Neuronal stem cell (in vitro differentiated cells): ENCODE data around the gene DNAJC6.

Source experiments
- DNase-seq: peaks from one replicate; pipeline ENCODE4 v3.0.0-alpha.2; 2013; ENCODE audit warnings: low spot score
- H2AFZ ChIP-seq: one replicate; pipeline ENCODE4 v1.6.1; 2013; ENCODE audit warnings: mild to moderate bottlenecking, low read length, inconsistent platforms
- H2AK5ac ChIP-seq: 2 replicates; pipeline ENCODE4 v1.6.1; 2013; ENCODE audit warnings: low read depth, mild to moderate bottlenecking, inconsistent platforms, low read length, moderate library complexity, mixed read lengths
- H2BK120ac ChIP-seq: 2 replicates; pipeline ENCODE4 v1.6.1; 2013; ENCODE audit warnings: low read depth, mild to moderate bottlenecking, inconsistent platforms, low read length, moderate library complexity, mixed read lengths
- H2BK12ac ChIP-seq: one replicate; pipeline ENCODE4 v1.6.1; 2013; ENCODE audit warnings: low read length, inconsistent platforms
- H2BK15ac ChIP-seq: 2 replicates; pipeline ENCODE4 v1.6.1; 2013; ENCODE audit warnings: mild to moderate bottlenecking, low read length, inconsistent platforms, mixed read lengths
- H2BK5ac ChIP-seq: one replicate; pipeline ENCODE4 v1.6.1; 2013; ENCODE audit warnings: inconsistent platforms, mild to moderate bottlenecking, low read length, moderate library complexity
- H3K14ac ChIP-seq: one replicate; pipeline ENCODE4 v1.6.1; 2013; ENCODE audit warnings: low read length, inconsistent platforms
- H3K18ac ChIP-seq: 2 replicates; pipeline ENCODE4 v1.6.1; 2013; ENCODE audit warnings: low read length, inconsistent platforms
- H3K23ac ChIP-seq: 2 replicates; pipeline ENCODE4 v1.6.1; 2013; ENCODE audit warnings: low read depth, mild to moderate bottlenecking, mixed read lengths, low read length, inconsistent platforms; ENCODE audit not compliant: poor library complexity
- H3K27ac ChIP-seq: replicated peaks from 3 replicates; pipeline ENCODE4 v1.5.1; 2013; ENCODE audit warnings: low read length, inconsistent platforms
- H3K27me3 ChIP-seq, 3 experiments: 2 replicates each; pipeline ENCODE4 v1.6.1; 2013; ENCODE audit warnings: low read length in 3 of 3, mild to moderate bottlenecking in 2 of 3, inconsistent platforms in 1 of 3, low read depth in 1 of 3, mixed read lengths in 1 of 3, moderate library complexity in 1 of 3; ENCODE audit not compliant: control insufficient read depth in 3 of 3, insufficient read depth in 3 of 3
- H3K36me3 ChIP-seq, 2 donors: replicated peaks in 1 of 2; 2 replicates each; pipeline ENCODE4 v1.6.1; 2013; ENCODE audit warnings: low read length in 2 of 2; ENCODE audit not compliant: control insufficient read depth in 2 of 2, insufficient read depth in 2 of 2
- H3K4ac ChIP-seq: 2 replicates; pipeline ENCODE4 v1.6.1; 2013; ENCODE audit warnings: inconsistent platforms, mild to moderate bottlenecking, low read length, moderate library complexity
- H3K4me1 ChIP-seq, 2 donors: 1 replicate in 1 of 2; 2 replicates in 1 of 2; pipeline ENCODE4 v1.6.1; 2013; ENCODE audit warnings: low read length in 2 of 2, low read depth in 1 of 2; ENCODE audit not compliant: control insufficient read depth in 2 of 2, insufficient read depth in 1 of 2
- H3K4me2 ChIP-seq: one replicate; pipeline ENCODE4 v1.6.1; 2013; ENCODE audit warnings: mild to moderate bottlenecking, low read length, inconsistent platforms; ENCODE audit not compliant: insufficient read depth, poor library complexity, severe bottlenecking
- H3K4me3 ChIP-seq, 2 donors: 2 replicates each; pipeline ENCODE4 v1.5.1; 2013; ENCODE audit warnings: low read length in 2 of 2, mild to moderate bottlenecking in 2 of 2, inconsistent platforms in 1 of 2, moderate library complexity in 1 of 2
- H3K79me1 ChIP-seq: one replicate; pipeline ENCODE4 v1.6.1; 2013; ENCODE audit warnings: low read depth, mild to moderate bottlenecking, inconsistent platforms, low read length, moderate library complexity
- H3K9ac ChIP-seq: one replicate; pipeline ENCODE4 v1.6.1; 2013; ENCODE audit warnings: mild to moderate bottlenecking, low read depth, low read length, inconsistent platforms; ENCODE audit not compliant: poor library complexity
- H3K9me3 ChIP-seq, 2 donors: replicated peaks in 1 of 2; 2 replicates each; pipeline versions ENCODE3 to v1.6.1; 2013; ENCODE audit warnings: low read length in 2 of 2, mild to moderate bottlenecking in 2 of 2, inconsistent platforms in 1 of 2, low read depth in 1 of 2, mixed read lengths in 1 of 2, moderate library complexity in 1 of 2; ENCODE audit not compliant: control insufficient read depth in 2 of 2, insufficient read depth in 1 of 2
- H4K8ac ChIP-seq: one replicate; pipeline ENCODE4 v1.6.1; 2013; ENCODE audit warnings: low read depth, mild to moderate bottlenecking, inconsistent platforms, low read length, moderate library complexity
- H4K91ac ChIP-seq: one replicate; pipeline ENCODE4 v1.6.1; 2013; ENCODE audit warnings: low read length, low read depth, mild to moderate bottlenecking, inconsistent platforms; ENCODE audit not compliant: poor library complexity
- WGBS, 2 donors: extraction: QIAGEN DNeasy Blood & Tissue Kit; methylation state at CpG; one replicate each; pipeline ENCODE4 v1.1.7; 2013; ENCODE audit warnings: missing lambda C conversion rate in 2 of 2, mixed read lengths in 1 of 2; ENCODE audit not compliant: insufficient read length in 2 of 2, insufficient replicate concordance in 1 of 2; ENCODE audit errors: extremely low coverage in 2 of 2; 5-methylcytosine and 5-hydroxymethylcytosine counted together

The DNAJC6 gene

GRCh38 chr1:65319754-65320153 lies 10.4 kb downstream of the DNAJC6 start:
- H2BK12ac ChIP-seq = no peak overlapping the region
- H3K14ac ChIP-seq = no peak overlapping the region
- no peak overlapping the region for H3K18ac ChIP-seq
- no peak overlapping the region for H4K91ac ChIP-seq
- H3K27me3 ChIP-seq = no peaks in the 10 kb centered on the region
- DNase-seq = no peak
- no peak overlapping the region for H2AFZ ChIP-seq
- H3K79me1 ChIP-seq = no peaks in the 10 kb centered on the region
- H3K27ac ChIP-seq = no peak overlapping the region
- H3K9ac ChIP-seq = no peak overlapping the region
- H3K36me3 ChIP-seq = no peaks in the 10 kb centered on the region
- H3K9me3 ChIP-seq = peaks cover 0 to 2% of the 10 kb centered on the region in 2 donors
- no peak overlapping the region for H2BK15ac ChIP-seq
- H3K4me2 ChIP-seq = no peak overlapping the region
- H3K4ac ChIP-seq = no peak overlapping the region
- H2AK5ac ChIP-seq = no peak overlapping the region
- H2BK120ac ChIP-seq = no peak overlapping the region
- no peak overlapping the region for H4K8ac ChIP-seq
- H2BK5ac ChIP-seq = no peak overlapping the region
- no peak overlapping the region for H3K23ac ChIP-seq
- H3K4me3 ChIP-seq = no peak overlapping the region
- no peaks in the 10 kb centered on the region for H3K4me1 ChIP-seq
- WGBS, 2 donors = no CpG with 5 or more reads among the region's 1 CpG

- no peak overlapping the region for H3K14ac ChIP-seq
- H3K23ac ChIP-seq = no peak overlapping the region
- H3K9me3 ChIP-seq = peaks cover 0 to 2% of the 10 kb centered on the region in 2 donors
- no CpG with 5 or more reads among the region's 2 CpGs for WGBS, 2 donors
- DNase-seq = no peak
- H4K91ac ChIP-seq = no peak overlapping the region
- no peak overlapping the region for H2BK15ac ChIP-seq
- H3K79me1 ChIP-seq = no peaks in the 10 kb centered on the region
- H4K8ac ChIP-seq = no peak overlapping the region
- no peak overlapping the region for H3K4me3 ChIP-seq
- H2BK12ac ChIP-seq = no peak overlapping the region
- no peak overlapping the region for H2BK120ac ChIP-seq
- H3K4ac ChIP-seq = no peak overlapping the region
- H3K18ac ChIP-seq = no peak overlapping the region
- H3K27ac ChIP-seq = no peak overlapping the region
- H3K36me3 ChIP-seq = no peaks in the 10 kb centered on the region
- no peak overlapping the region for H2BK5ac ChIP-seq
- H3K9ac ChIP-seq = no peak overlapping the region
- H2AFZ ChIP-seq = no peak overlapping the region
- H3K27me3 ChIP-seq = no peaks in the 10 kb centered on the region
- H2AK5ac ChIP-seq = no peak overlapping the region
- no peak overlapping the region for H3K4me2 ChIP-seq
- H3K4me1 ChIP-seq = no peaks in the 10 kb centered on the region
Measured at GRCh38 chr1:65321879-65322278, 12.5 kb downstream of the DNAJC6 start.

DNA sequence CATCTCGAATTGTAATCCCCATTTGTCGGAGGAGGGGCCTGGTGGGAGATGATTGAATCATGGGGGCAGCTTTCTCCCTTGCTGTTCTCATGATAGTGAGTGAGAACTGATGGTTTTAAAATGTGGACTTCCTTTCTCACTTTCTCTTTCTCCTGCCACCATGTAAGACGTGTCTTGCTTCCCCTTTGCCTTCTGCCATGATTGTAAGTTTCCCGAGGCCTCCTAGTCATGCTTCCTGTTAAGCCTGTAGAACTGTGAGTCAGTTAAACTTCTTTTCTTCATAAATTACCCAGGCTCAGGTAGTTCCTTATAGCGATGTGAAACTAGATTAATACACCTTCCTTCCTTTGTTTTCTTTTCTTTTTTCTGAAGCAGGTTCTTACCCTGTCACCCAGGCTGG lies 13.9 kb downstream of the DNAJC6 start:
- Histone ChIP-seq H3K79me1 (no peaks in the 10 kb centered on the region), H3K4me2 (no peak overlapping the region), H3K36me3 (no peaks in the 10 kb centered on the region), H3K18ac (no peak overlapping the region), H3K9me3 (peaks cover 0 to 2% of the 10 kb centered on the region in 2 donors), H4K91ac (no peak overlapping the region), H2AFZ (no peak overlapping the region), H2AK5ac (no peak overlapping the region), H3K27ac (no peak overlapping the region), H2BK120ac (no peak overlapping the region), H2BK15ac (no peak overlapping the region), H3K23ac (no peak overlapping the region), H2BK5ac (no peak overlapping the region), H3K4me1 (no peaks in the 10 kb centered on the region), H2BK12ac (no peak overlapping the region), H3K9ac (no peak overlapping the region), H3K4ac (no peak overlapping the region), H3K14ac (no peak overlapping the region), H3K27me3 (no peaks in the 10 kb centered on the region), H4K8ac (no peak overlapping the region), H3K4me3 (no peak overlapping the region)
- no CpG with 5 or more reads among the region's 5 CpGs for WGBS, 2 donors
- DNase-seq = no peak

DNA sequence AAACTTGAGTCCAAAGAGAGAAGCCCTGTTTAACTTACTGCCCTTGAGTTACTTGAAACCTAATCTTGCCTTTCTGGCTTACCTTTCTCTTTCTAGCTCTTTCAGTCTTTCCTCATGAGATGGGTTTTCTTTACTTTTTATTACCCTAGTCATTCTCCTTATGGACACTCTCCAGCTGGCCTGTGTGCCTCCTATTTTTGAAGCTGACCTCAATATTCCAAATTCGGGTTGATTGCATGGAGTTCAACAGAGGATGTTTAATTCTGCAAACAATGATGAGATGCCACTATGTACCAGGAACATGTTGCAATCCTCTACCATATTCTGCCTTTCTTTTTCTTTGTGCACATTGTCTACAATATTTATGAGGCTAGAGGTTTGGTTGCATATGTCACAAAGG lies 20.7 kb downstream of the DNAJC6 start:
- H3K4me2 ChIP-seq = no peak overlapping the region
- no CpG with 5 or more reads among the region's 1 CpG for WGBS, 2 donors
- H3K9ac ChIP-seq = no peak overlapping the region
- no peak overlapping the region for H2BK12ac ChIP-seq
- H3K9me3 ChIP-seq = no peaks in the 10 kb centered on the region
- no peaks in the 10 kb centered on the region for H3K79me1 ChIP-seq
- no peaks in the 10 kb centered on the region for H3K36me3 ChIP-seq
- no peak overlapping the region for H3K18ac ChIP-seq
- no peak overlapping the region for H2BK15ac ChIP-seq
- no peak overlapping the region for H4K91ac ChIP-seq
- no peak overlapping the region for H2AFZ ChIP-seq
- H2BK120ac ChIP-seq = no peak overlapping the region
- no peak overlapping the region for H2BK5ac ChIP-seq
- H4K8ac ChIP-seq = no peak overlapping the region
- H3K27me3 ChIP-seq = no peaks in the 10 kb centered on the region
- H3K23ac ChIP-seq = no peak overlapping the region
- no peak overlapping the region for H3K27ac ChIP-seq
- no peak for DNase-seq
- H3K4me1 ChIP-seq = no peaks in the 10 kb centered on the region
- H2AK5ac ChIP-seq = no peak overlapping the region
- no peak overlapping the region for H3K14ac ChIP-seq
- no peak overlapping the region for H3K4me3 ChIP-seq
- H3K4ac ChIP-seq = no peak overlapping the region
